GM12878 (cell line): ENCODE measurements around the gene GCH1. TPM values are rescaled to one million over a fixed set of nuclear protein-coding genes. Genes with fewer than 3 reads are reported as not detected.

Experiments used
- ATAC-seq: fragments of 200-7000 bp; cut with Tn5 transposase; 3 replicates; pipeline ENCODE4 v1.9.1; 2020; ENCODE audit warnings: mild to moderate bottlenecking, moderate library complexity
- BruUV-seq: library from RNA; stranded (reverse); fragments of 400-500 nt; replicated peaks from 2 replicates; lab custom pipeline; 2021; lab: Mats Ljungman, UMichigan
- CTCF ChIA-PET: fragments of 300-600 bp; sonication (Branson Sonifier 250); formaldehyde crosslinking; extraction: SDS; loops from one replicate; lab custom pipeline; 2021; ENCODE audit warnings: inconsistent platforms; lab: Yijun Ruan, JAX
- POLR2A ChIA-PET: fragments of 350-600 bp; formaldehyde crosslinking; extraction: SDS; loops from one replicate; lab custom pipeline; 2021; ENCODE audit warnings: inconsistent platforms; lab: Charles Lee
- RAD21 ChIA-PET: fragments of 300-600 bp; sonication (Branson Sonifier 250); formaldehyde crosslinking; loops from one replicate; lab custom pipeline; 2023; ENCODE audit warnings: antibody characterized with exemption; ENCODE audit not compliant: unreplicated experiment; lab: Charles Lee
- SMC1A ChIA-PET: fragments of 300-600 bp; sonication (Branson Sonifier 250); formaldehyde crosslinking; loops from one replicate; lab custom pipeline; 2023; ENCODE audit not compliant: unreplicated experiment, uncharacterized antibody; lab: Charles Lee
- DNase-seq: peaks from one replicate; pipeline ENCODE4 v3.0.0-alpha.2; 2011; ENCODE audit warnings: low read depth, low spot score
- FAIRE-seq: peaks from 3 replicates; lab custom pipeline; 2011; peaks lifted over from hg19 to GRCh38; lab: Jason Lieb, UNC
- H2AFZ ChIP-seq: 2 replicates; pipeline ENCODE4 v1.6.0; 2011; ENCODE audit warnings: low read depth, low read length, control low read depth; ENCODE audit not compliant: control insufficient read depth
- H3K27ac ChIP-seq: 2 replicates; pipeline ENCODE4 v1.5.1; 2011; ENCODE audit warnings: control low read depth; ENCODE audit not compliant: control insufficient read depth, insufficient read depth
- H3K27me3 ChIP-seq, 2 experiments: replicated peaks in 1 of 2; 2 replicates each; pipeline versions ENCODE4 v1.6.0 to v1.6.1; 2011; ENCODE audit warnings: low read length in 1 of 2; ENCODE audit not compliant: control insufficient read depth in 2 of 2, insufficient read depth in 2 of 2
- H3K36me3 ChIP-seq, 2 experiments: 2 replicates each; pipeline ENCODE4 v1.5.1; 2011; ENCODE audit warnings: low read length in 1 of 2; ENCODE audit not compliant: control insufficient read depth in 2 of 2, insufficient read depth in 2 of 2
- H3K4me1 ChIP-seq: 2 replicates; pipeline ENCODE4 v1.6.1; 2011; ENCODE audit warnings: mild to moderate bottlenecking, low read length, moderate library complexity, mixed read lengths; ENCODE audit not compliant: control insufficient read depth, insufficient read depth
- H3K4me2 ChIP-seq: 2 replicates; pipeline ENCODE4 v1.6.0; 2011; ENCODE audit warnings: control low read depth; ENCODE audit not compliant: control insufficient read depth, insufficient read depth
- H3K4me3 ChIP-seq: fragments of 200-600 bp; sonication (generic); 2 replicates; pipeline ENCODE4 v1.5.1; 2016
- H3K79me2 ChIP-seq: 2 replicates; pipeline ENCODE4 v1.6.0; 2011; ENCODE audit warnings: low read length; ENCODE audit not compliant: control insufficient read depth, insufficient read depth
- H3K9ac ChIP-seq: 2 replicates; pipeline ENCODE4 v1.8.0; 2011; ENCODE audit warnings: low read length, control low read depth, mixed read lengths; ENCODE audit not compliant: control insufficient read depth, insufficient read depth
- H3K9me3 ChIP-seq: replicated peaks from 3 replicates; pipeline ENCODE4 v1.5.1; 2011; ENCODE audit warnings: mild to moderate bottlenecking, low read length; ENCODE audit not compliant: control insufficient read depth, insufficient read depth
- H4K20me1 ChIP-seq: 2 replicates; pipeline ENCODE4 v1.6.0; 2011; ENCODE audit not compliant: control insufficient read depth, insufficient read depth
- FOXK2 ChIP-seq: fragments of 450-650 bp; IDR thresholded peaks from 2 replicates; pipeline ENCODE4 v1.6.1; 2017; ENCODE audit warnings: mild to moderate bottlenecking, moderate library complexity
- JUNB ChIP-seq: IDR thresholded peaks from 2 replicates; pipeline ENCODE4 v1.6.1; 2016; ENCODE audit warnings: antibody characterized with exemption, mild to moderate bottlenecking
- MEF2A ChIP-seq: IDR thresholded peaks from 2 replicates; pipeline ENCODE4 v1.6.1; 2011; ENCODE audit warnings: low read depth, mild to moderate bottlenecking, low read length, moderate library complexity; ENCODE audit not compliant: insufficient read depth
- MYC ChIP-seq: IDR thresholded peaks from 2 replicates; pipeline ENCODE4 v1.6.1; 2011; ENCODE audit warnings: mild to moderate bottlenecking, low read length, moderate library complexity, inconsistent platforms; ENCODE audit not compliant: insufficient read depth, insufficient replicate concordance, insufficient read length, severe bottlenecking
- NFYA ChIP-seq: IDR thresholded peaks from 2 replicates; pipeline ENCODE4 v1.6.1; 2011; ENCODE audit warnings: low read depth, mild to moderate bottlenecking, low read length, improper control_type of control experiment, borderline replicate concordance
- NR2C2 ChIP-seq: IDR thresholded peaks from 2 replicates; pipeline ENCODE4 v1.6.1; 2011; ENCODE audit warnings: borderline replicate concordance, low read depth; ENCODE audit not compliant: control insufficient read depth, insufficient read length
- PAX5 ChIP-seq: IDR thresholded peaks from 2 replicates; pipeline ENCODE4 v1.6.1; 2011; ENCODE audit warnings: low read depth, low read length, borderline replicate concordance
- SREBF2 ChIP-seq: IDR thresholded peaks from 2 replicates; pipeline ENCODE4 v1.6.1; 2012; ENCODE audit warnings: mild to moderate bottlenecking, low read length
- SUPT20H ChIP-seq: IDR thresholded peaks from 2 replicates; pipeline ENCODE4 v1.6.1; 2011; ENCODE audit warnings: low read depth, mild to moderate bottlenecking, low read length, moderate library complexity, borderline replicate concordance; ENCODE audit not compliant: control insufficient read depth
- YY1 ChIP-seq: IDR thresholded peaks from 2 replicates; pipeline ENCODE4 v1.6.1; 2011; ENCODE audit warnings: low read depth, mild to moderate bottlenecking, low read length
- ZBED1 ChIP-seq: IDR thresholded peaks from 2 replicates; pipeline ENCODE4 v1.6.1; 2016; ENCODE audit warnings: borderline replicate concordance
- ZZZ3 ChIP-seq: IDR thresholded peaks from 2 replicates; pipeline ENCODE4 v1.6.1; 2011; ENCODE audit warnings: low read depth; ENCODE audit not compliant: control insufficient read depth, insufficient read length
- WGBS: methylation state at CpG from one replicate; pipeline ENCODE4 v1.1.6; 2016; ENCODE audit warnings: low lambda C conversion rate; ENCODE audit not compliant: insufficient replicate concordance, insufficient coverage; ENCODE audit errors: missing lambda C conversion rate; 5-methylcytosine and 5-hydroxymethylcytosine counted together
- in situ Hi-C: fragments of 300-500 bp; cut with MboI; formaldehyde crosslinking; loops from 9 replicates; pipeline ENCODE4 v1.14.3; 2018; ENCODE audit warnings: mixed read lengths
- intact Hi-C: fragments of 100-400 bp; cut with micrococcal nuclease; formaldehyde crosslinking; loops from one replicate; pipeline ENCODE4 v1.14.2; 2022; ENCODE audit not compliant: unreplicated experiment
- polyA plus RNA-seq, 11 experiments: library from polyadenylated mRNA; depleted of rRNA in 4 of 11; unstranded in 6 of 11; stranded (reverse) in 5 of 11; fragments of >200 nt; fragmentation: Nextera tagmentation in 4 of 11; fragmentation: Illumina TruSeq in 1 of 11; extraction: Ambion mirVana in 4 of 11; extraction: Trizol in 1 of 11; gene quantifications; 1 replicate in 1 of 11; 2 replicates in 10 of 11; pipeline versions ENCODE4 v1.2.1 to v1.2.3, GENCODE V29; 2011 to 2016; ENCODE audit warnings: inconsistent platforms in 2 of 11, missing spikeins in 2 of 11, low read depth in 1 of 11
- total RNA-seq, 4 experiments: library from RNA; depleted of rRNA in 3 of 4; stranded (reverse); fragments of >200 nt in 3 of 4; fragmentation: Illumina TruSeq in 1 of 4; extraction: Trizol in 1 of 4; gene quantifications; 2 replicates each; pipeline versions ENCODE4 v1.2.1 to v1.2.3, GENCODE V29; 2013 to 2021
- TF ChIP-seq, protein P1 (sequence below): IDR thresholded peaks from 2 replicates; pipeline ENCODE4 v1.6.1; 2011; ENCODE audit warnings: borderline replicate concordance, low read depth, mild to moderate bottlenecking, moderate library complexity, mixed read lengths, low read length; ENCODE audit not compliant: insufficient read depth; ENCODE audit errors: extremely low read length
- TF ChIP-seq, protein P2 (sequence below): fragments of 450-650 bp; IDR thresholded peaks from 2 replicates; pipeline ENCODE4 v1.6.1; 2017; ENCODE audit warnings: antibody characterized with exemption, mild to moderate bottlenecking, moderate library complexity
- TF ChIP-seq, protein P3 (sequence below): fragments of 150-350 bp; IDR thresholded peaks from 2 replicates; pipeline ENCODE4 v1.6.1; 2014; ENCODE audit warnings: mild to moderate bottlenecking, low read depth, low read length
- TF ChIP-seq, protein P4 (sequence below): IDR thresholded peaks from 2 replicates; pipeline ENCODE4 v1.6.1; 2011; ENCODE audit warnings: borderline replicate concordance, low read depth, mild to moderate bottlenecking, moderate library complexity, low read length; ENCODE audit not compliant: insufficient read depth, poor library complexity, severe bottlenecking

The GCH1 gene
- total and polyA plus RNA-seq, 10 of the 15 experiments (the other 5 are each of a cell fraction or from before 2014, with no cell fraction given), result 25.1 to 37.0 (median 33.8) TPM

DNA sequence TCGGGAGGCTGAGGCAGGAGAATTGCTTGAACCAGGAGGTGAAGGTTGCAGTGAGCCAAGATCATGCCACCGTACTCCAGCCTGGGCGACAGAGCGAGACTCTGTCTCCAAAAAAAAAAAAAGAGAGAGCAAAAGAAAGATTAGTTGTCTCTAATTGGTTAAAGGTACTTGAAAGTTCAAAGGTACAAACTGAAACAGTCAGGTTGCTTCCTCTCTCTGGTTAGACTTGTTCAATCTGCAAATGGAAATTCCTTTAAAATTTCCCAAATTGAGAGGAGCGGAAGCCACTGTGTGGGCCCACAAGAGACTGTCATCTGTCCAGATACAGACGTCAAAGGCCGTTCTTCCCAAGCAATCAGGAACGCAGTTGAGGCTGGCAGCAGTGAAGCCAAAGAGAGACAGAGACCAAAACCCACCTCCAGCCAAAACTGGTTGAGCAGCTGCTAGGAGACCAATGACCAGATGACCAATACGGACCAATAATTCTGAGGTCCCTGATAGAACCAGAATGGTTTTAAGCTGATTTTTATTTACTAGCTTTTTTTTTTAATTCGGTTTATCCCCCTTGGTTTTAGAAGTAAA is 63.6 kb downstream of the GCH1 start:
- H4K20me1 ChIP-seq, result no peaks in the 10 kb centered on the region
- RAD21 ChIA-PET, result no interaction called here
- no peaks in the 10 kb centered on the region for H3K27me3 ChIP-seq
- no peak overlapping the region for H3K9ac ChIP-seq
- FAIRE-seq (no peak), ATAC-seq (no peak), DNase-seq (no peak)
- intact Hi-C loops, result no loop called here
- no peaks in the 10 kb centered on the region for H3K4me1 ChIP-seq
- H3K79me2 ChIP-seq, result no peaks in the 10 kb centered on the region
- CTCF ChIA-PET, result no interaction called here
- WGBS, result 93% methylated on average over 7 of the region's 10 CpGs
- peaks cover 1 to 5% of the 10 kb centered on the region in 2 experiments; a peak in 3 of 4 replicates for H3K36me3 ChIP-seq
- no peak overlapping the region for H3K4me3 ChIP-seq
- POLR2A ChIA-PET, result no interaction called here
- in situ Hi-C loops, result no loop called here
- no peaks in the 10 kb centered on the region for H3K9me3 ChIP-seq
- SMC1A ChIA-PET, result interaction anchor here (0.7 to 1.1 kb wide), 2 partner anchors 15 to 19 kb away, joined by 3 read pairs; no protein-coding TSS in a partner anchor
- no peak overlapping the region for H3K4me2 ChIP-seq
- BruUV-seq, result no TSS peak
- no peak overlapping the region for H3K27ac ChIP-seq
- H2AFZ ChIP-seq, result no peak overlapping the region
- TF ChIP-seq NFYA, result no peak
- TF ChIP-seq, protein P1, sequence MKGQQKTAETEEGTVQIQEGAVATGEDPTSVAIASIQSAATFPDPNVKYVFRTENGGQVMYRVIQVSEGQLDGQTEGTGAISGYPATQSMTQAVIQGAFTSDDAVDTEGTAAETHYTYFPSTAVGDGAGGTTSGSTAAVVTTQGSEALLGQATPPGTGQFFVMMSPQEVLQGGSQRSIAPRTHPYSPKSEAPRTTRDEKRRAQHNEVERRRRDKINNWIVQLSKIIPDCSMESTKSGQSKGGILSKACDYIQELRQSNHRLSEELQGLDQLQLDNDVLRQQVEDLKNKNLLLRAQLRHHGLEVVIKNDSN, result no peak
- TF ChIP-seq NR2C2, result no peak
- no peak for TF ChIP-seq ZBED1
- TF ChIP-seq SREBF2, result no peak
- TF ChIP-seq MYC, result no peak
- no peak for TF ChIP-seq ZZZ3
- TF ChIP-seq YY1, result no peak
- TF ChIP-seq MEF2A, result no peak
- TF ChIP-seq, protein P2, sequence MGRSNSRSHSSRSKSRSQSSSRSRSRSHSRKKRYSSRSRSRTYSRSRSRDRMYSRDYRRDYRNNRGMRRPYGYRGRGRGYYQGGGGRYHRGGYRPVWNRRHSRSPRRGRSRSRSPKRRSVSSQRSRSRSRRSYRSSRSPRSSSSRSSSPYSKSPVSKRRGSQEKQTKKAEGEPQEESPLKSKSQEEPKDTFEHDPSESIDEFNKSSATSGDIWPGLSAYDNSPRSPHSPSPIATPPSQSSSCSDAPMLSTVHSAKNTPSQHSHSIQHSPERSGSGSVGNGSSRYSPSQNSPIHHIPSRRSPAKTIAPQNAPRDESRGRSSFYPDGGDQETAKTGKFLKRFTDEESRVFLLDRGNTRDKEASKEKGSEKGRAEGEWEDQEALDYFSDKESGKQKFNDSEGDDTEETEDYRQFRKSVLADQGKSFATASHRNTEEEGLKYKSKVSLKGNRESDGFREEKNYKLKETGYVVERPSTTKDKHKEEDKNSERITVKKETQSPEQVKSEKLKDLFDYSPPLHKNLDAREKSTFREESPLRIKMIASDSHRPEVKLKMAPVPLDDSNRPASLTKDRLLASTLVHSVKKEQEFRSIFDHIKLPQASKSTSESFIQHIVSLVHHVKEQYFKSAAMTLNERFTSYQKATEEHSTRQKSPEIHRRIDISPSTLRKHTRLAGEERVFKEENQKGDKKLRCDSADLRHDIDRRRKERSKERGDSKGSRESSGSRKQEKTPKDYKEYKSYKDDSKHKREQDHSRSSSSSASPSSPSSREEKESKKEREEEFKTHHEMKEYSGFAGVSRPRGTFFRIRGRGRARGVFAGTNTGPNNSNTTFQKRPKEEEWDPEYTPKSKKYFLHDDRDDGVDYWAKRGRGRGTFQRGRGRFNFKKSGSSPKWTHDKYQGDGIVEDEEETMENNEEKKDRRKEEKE, result no peak
- no peak for TF ChIP-seq JUNB
- no peak for TF ChIP-seq SUPT20H
- TF ChIP-seq, protein P3, sequence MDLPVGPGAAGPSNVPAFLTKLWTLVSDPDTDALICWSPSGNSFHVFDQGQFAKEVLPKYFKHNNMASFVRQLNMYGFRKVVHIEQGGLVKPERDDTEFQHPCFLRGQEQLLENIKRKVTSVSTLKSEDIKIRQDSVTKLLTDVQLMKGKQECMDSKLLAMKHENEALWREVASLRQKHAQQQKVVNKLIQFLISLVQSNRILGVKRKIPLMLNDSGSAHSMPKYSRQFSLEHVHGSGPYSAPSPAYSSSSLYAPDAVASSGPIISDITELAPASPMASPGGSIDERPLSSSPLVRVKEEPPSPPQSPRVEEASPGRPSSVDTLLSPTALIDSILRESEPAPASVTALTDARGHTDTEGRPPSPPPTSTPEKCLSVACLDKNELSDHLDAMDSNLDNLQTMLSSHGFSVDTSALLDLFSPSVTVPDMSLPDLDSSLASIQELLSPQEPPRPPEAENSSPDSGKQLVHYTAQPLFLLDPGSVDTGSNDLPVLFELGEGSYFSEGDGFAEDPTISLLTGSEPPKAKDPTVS, result no peak
- TF ChIP-seq PAX5, result no peak
- TF ChIP-seq FOXK2, result no peak
- TF ChIP-seq, protein P4, sequence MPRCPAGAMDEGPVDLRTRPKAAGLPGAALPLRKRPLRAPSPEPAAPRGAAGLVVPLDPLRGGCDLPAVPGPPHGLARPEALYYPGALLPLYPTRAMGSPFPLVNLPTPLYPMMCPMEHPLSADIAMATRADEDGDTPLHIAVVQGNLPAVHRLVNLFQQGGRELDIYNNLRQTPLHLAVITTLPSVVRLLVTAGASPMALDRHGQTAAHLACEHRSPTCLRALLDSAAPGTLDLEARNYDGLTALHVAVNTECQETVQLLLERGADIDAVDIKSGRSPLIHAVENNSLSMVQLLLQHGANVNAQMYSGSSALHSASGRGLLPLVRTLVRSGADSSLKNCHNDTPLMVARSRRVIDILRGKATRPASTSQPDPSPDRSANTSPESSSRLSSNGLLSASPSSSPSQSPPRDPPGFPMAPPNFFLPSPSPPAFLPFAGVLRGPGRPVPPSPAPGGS, result no peak
